ENCODE measurements around the gene DNAJC18.
"Not testable (repeated sequence)": the region's sequence is repeated elsewhere in the genome, so short reads cannot be mapped to it uniquely, and the experiment has no call there.

- TF ChIP-seq EZH2 (IDR thresholded peaks at IDR 0.05; ENCODE audit: borderline replicate concordance, low read length); CTCF (IDR thresholded peaks at IDR 0.05; ENCODE audit: low read length): not testable (repeated sequence)
Measured at GRCh38 chr5:139478657-139479423, 39.5 kb upstream of the DNAJC18 start.

Measured in OCI-LY1 (cell line).